HEK293 (cell line): Measurements from ENCODE around the gene RAB17.

Experiments
- IKZF3 ChIP-seq: fragments of 450-650 bp; IDR thresholded peaks from 2 replicates; pipeline ENCODE4 v1.5.0; 2018; ENCODE audit warnings: missing biosample characterization, mild to moderate bottlenecking, missing genetic modification characterization, moderate library complexity
- KLF9 ChIP-seq: fragments of 450-650 bp; formaldehyde crosslinking; IDR thresholded peaks from 2 replicates; pipeline ENCODE4 v1.5.1; 2016; ENCODE audit warnings: missing biosample characterization, missing genetic modification characterization, low read depth
- ZNF600 ChIP-seq: fragments of 450-650 bp; formaldehyde crosslinking; IDR thresholded peaks from 2 replicates; pipeline ENCODE4 v1.5.1; 2016; ENCODE audit warnings: missing biosample characterization, missing genetic modification characterization
- ZNF768 ChIP-seq: fragments of 450-650 bp; formaldehyde crosslinking; IDR thresholded peaks from 2 replicates; pipeline ENCODE4 v1.5.1; 2018; ENCODE audit warnings: missing biosample characterization, mild to moderate bottlenecking, missing genetic modification characterization
- ZNF792 ChIP-seq: fragments of 450-650 bp; formaldehyde crosslinking; IDR thresholded peaks from 2 replicates; pipeline ENCODE4 v1.5.1; 2016; ENCODE audit warnings: missing biosample characterization, missing genetic modification characterization
- TF ChIP-seq, protein P1 (sequence below): fragments of 450-650 bp; formaldehyde crosslinking; IDR thresholded peaks from 2 replicates; pipeline ENCODE4 v1.5.1; 2016; ENCODE audit warnings: missing biosample characterization, missing genetic modification characterization
- TF ChIP-seq, protein P2 (sequence below): fragments of 450-650 bp; formaldehyde crosslinking; IDR thresholded peaks from 2 replicates; pipeline ENCODE4 v1.5.1; 2016; ENCODE audit warnings: missing biosample characterization, missing genetic modification characterization

DNA sequence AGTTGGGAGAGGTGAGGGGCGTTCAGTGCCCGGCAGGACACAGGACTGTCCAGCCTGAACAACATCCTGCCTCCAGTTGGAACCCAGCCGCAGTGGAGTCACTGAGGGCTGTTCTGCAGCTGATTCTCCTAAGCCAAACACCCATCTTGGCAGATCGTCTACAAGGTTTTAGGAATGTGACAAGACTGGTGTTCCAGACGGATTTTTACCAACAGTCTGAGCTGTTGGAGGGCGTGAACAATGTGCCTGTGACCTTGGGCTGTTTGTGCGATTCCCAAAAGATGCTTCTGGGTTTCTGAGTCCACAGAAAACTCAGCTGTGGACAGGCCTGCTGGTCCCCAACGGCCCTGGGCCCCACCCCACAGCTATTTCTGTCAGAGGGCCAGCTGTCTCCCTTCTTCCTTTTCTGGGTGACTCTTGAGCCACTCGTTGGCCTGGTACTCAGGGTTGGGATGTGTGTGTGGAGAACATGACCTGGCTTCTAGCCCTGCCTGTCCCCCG, 42.6 kb upstream of the RAB17 start:
- no peak for TF ChIP-seq ZNF792 (tag by site-specific recombination)
- TF ChIP-seq, protein P1, sequence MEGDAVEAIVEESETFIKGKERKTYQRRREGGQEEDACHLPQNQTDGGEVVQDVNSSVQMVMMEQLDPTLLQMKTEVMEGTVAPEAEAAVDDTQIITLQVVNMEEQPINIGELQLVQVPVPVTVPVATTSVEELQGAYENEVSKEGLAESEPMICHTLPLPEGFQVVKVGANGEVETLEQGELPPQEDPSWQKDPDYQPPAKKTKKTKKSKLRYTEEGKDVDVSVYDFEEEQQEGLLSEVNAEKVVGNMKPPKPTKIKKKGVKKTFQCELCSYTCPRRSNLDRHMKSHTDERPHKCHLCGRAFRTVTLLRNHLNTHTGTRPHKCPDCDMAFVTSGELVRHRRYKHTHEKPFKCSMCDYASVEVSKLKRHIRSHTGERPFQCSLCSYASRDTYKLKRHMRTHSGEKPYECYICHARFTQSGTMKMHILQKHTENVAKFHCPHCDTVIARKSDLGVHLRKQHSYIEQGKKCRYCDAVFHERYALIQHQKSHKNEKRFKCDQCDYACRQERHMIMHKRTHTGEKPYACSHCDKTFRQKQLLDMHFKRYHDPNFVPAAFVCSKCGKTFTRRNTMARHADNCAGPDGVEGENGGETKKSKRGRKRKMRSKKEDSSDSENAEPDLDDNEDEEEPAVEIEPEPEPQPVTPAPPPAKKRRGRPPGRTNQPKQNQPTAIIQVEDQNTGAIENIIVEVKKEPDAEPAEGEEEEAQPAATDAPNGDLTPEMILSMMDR (tag by site-specific recombination), result no peak
- TF ChIP-seq, protein P2, sequence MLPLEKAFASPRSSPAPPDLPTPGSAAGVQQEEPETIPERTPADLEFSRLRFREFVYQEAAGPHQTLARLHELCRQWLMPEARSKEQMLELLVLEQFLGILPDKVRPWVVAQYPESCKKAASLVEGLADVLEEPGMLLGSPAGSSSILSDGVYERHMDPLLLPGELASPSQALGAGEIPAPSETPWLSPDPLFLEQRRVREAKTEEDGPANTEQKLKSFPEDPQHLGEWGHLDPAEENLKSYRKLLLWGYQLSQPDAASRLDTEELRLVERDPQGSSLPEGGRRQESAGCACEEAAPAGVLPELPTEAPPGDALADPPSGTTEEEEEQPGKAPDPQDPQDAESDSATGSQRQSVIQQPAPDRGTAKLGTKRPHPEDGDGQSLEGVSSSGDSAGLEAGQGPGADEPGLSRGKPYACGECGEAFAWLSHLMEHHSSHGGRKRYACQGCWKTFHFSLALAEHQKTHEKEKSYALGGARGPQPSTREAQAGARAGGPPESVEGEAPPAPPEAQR (tag by site-specific recombination), result no peak
- no peak for TF ChIP-seq KLF9 (tag by site-specific recombination)
- no peak for TF ChIP-seq ZNF600 (tag by site-specific recombination)
- no peak for TF ChIP-seq IKZF3 (tag by site-specific recombination)
- TF ChIP-seq ZNF768 (tag by site-specific recombination), result no peak
